ENCODE measurements around the gene CREB5. TPM values are rescaled to one million over a fixed set of nuclear protein-coding genes. Genes with fewer than 3 reads are reported as not detected.
"Not testable (repeated sequence)": the region's sequence is repeated elsewhere in the genome, so short reads cannot be mapped to it uniquely, and the experiment has no call there.

Gene CREB5
- total and polyA plus RNA-seq, 3 donors from 2014 or later, result 2.0 to 2.9 (median 2.9) TPM

GRCh38 chr7:28596245-28596935 lies 184.1 kb downstream of the CREB5 start:
- 76 to 82% methylated on average over 2 of the region's 2 CpGs for WGBS, 2 donors
- TF ChIP-seq POLR2A (IDR thresholded peaks at IDR 0.05), result no peak
- TF ChIP-seq, protein P1, sequence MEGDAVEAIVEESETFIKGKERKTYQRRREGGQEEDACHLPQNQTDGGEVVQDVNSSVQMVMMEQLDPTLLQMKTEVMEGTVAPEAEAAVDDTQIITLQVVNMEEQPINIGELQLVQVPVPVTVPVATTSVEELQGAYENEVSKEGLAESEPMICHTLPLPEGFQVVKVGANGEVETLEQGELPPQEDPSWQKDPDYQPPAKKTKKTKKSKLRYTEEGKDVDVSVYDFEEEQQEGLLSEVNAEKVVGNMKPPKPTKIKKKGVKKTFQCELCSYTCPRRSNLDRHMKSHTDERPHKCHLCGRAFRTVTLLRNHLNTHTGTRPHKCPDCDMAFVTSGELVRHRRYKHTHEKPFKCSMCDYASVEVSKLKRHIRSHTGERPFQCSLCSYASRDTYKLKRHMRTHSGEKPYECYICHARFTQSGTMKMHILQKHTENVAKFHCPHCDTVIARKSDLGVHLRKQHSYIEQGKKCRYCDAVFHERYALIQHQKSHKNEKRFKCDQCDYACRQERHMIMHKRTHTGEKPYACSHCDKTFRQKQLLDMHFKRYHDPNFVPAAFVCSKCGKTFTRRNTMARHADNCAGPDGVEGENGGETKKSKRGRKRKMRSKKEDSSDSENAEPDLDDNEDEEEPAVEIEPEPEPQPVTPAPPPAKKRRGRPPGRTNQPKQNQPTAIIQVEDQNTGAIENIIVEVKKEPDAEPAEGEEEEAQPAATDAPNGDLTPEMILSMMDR (IDR thresholded peaks at IDR 0.05), result no peak
- no peak for DNase-seq
- Histone ChIP-seq H3K4me1 (no peaks in the 10 kb centered on the region), H3K27ac (no peak overlapping the region), H3K4me3 (no peak overlapping the region), H3K27me3 (no peaks in the 10 kb centered on the region), H3K9me3 (no peaks in the 10 kb centered on the region), H3K36me3 (ENCODE audit: low read depth, missing control alignments) (no peaks in the 10 kb centered on the region)
- intact Hi-C loops (cut with DNase I; ENCODE audit: low total_unique reads), result no loop called here

DNA sequence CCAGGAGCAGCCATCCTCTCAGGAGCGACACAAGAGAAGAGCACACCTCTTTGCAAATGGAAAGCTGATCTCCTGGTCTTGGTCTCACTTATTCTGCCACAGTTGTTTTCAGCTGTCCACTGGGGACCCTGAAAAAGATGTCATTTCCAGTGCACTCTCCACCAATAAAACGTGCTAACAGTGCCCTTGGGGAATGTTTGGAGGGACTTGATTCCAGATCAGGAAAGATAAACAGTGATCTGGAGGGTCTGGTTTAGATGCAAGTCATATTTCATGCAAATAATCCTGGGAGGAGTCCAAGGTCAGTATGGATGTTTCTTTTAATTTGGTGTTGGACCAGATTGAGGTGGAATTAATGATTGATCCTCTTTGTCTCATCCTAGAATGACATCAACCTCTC lies 185.0 kb downstream of the CREB5 start:
- no peak for DNase-seq
- TF ChIP-seq POLR2A (IDR thresholded peaks at IDR 0.05), result no peak
- TF ChIP-seq, protein P1 (IDR thresholded peaks at IDR 0.05), result no peak
- no peak overlapping the region for H3K4me3 ChIP-seq
- H3K4me1 ChIP-seq, result no peaks in the 10 kb centered on the region
- intact Hi-C loops (cut with DNase I; ENCODE audit: low total_unique reads), result no loop called here
- no peaks in the 10 kb centered on the region for H3K27me3 ChIP-seq
- no peak overlapping the region for H3K27ac ChIP-seq
- H3K9me3 ChIP-seq, result no peaks in the 10 kb centered on the region
- WGBS, 2 donors, result 85 to 96% methylated on average over 2 of the region's 2 CpGs
- H3K36me3 ChIP-seq (ENCODE audit: low read depth, missing control alignments), result no peaks in the 10 kb centered on the region

DNA sequence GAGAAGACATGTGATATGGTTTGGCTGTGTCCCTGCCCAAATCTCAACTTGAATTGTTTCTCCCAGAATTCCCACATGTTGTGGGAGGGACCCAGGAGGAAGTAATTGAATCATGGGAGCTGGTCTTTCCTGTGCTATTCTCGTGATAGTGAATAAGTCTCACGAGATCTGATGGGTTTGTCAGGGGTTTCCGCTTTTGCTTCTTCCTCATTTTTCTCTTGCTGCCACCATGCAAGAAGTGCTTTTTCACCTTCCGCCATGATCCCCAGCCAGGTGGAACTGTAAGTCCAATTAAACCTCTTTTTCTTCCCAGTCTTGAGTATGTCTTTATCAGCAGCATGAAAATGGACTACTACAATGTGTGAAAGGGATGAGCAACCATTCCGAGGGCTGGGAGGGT lies 185.7 kb downstream of the CREB5 start:
- DNase-seq; H3K9me3 ChIP-seq; H3K27ac ChIP-seq; H3K36me3 ChIP-seq (ENCODE audit: low read depth, missing control alignments); H3K4me1 ChIP-seq; H3K27me3 ChIP-seq; H3K4me3 ChIP-seq; intact Hi-C loops (cut with DNase I; ENCODE audit: low total_unique reads): not testable (repeated sequence)
- WGBS, 2 donors, result 85 to 87% methylated on average over 5 of the region's 5 CpGs

DNA sequence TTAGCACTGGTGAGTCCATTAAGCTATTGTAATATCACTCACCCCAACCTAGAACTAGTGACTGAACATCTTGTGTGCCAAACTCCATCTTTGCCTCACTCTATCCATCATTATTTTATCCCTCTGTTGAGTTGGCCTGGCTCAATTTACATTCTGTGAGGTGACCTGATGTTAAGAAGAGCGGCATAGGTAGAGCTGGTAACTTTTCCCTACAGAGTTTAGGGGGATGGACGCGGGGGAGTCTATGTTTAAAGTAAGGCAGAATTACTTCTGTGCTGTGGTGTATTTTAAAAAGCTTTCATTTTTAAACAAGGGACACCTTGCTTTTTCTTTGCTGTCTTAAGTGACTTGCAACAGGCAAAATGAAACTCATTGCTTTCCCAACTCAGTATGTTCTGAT lies 186.3 kb downstream of the CREB5 start:
- intact Hi-C loops (cut with DNase I; ENCODE audit: low total_unique reads), result no loop called here
- WGBS, 2 donors, result 93% methylated on average over 3 of the region's 3 CpGs
- H3K4me3 ChIP-seq, result no peak overlapping the region
- no peaks in the 10 kb centered on the region for H3K36me3 ChIP-seq (ENCODE audit: low read depth, missing control alignments)
- H3K9me3 ChIP-seq, result no peaks in the 10 kb centered on the region
- TF ChIP-seq POLR2A (IDR thresholded peaks at IDR 0.05), result no peak
- TF ChIP-seq, protein P1 (IDR thresholded peaks at IDR 0.05), result no peak
- no peaks in the 10 kb centered on the region for H3K27me3 ChIP-seq
- DNase-seq, result no peak
- H3K27ac ChIP-seq, result no peak overlapping the region
- H3K4me1 ChIP-seq, result no peaks in the 10 kb centered on the region

DNA sequence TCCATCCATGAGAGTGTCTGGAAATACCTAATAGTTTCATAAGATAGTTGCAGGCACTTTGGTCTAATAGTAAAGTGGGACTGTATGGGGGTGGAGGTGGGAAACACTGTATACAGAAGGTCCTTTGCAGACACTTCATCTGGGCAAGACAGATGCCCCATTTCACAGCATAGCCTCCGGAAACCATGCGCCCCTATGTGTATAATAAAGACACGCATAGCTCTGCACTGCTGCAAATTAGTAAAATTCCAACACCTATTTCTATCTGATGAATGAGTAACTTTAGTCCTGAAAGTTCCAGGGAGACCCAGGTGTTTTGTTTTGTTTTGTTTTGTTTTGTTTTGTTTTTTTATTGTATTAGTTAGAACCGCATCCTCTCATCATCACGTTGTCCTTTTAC lies 187.1 kb downstream of the CREB5 start:
- TF ChIP-seq POLR2A (IDR thresholded peaks at IDR 0.05), result no peak
- Histone ChIP-seq H3K36me3 (ENCODE audit: low read depth, missing control alignments) (no peaks in the 10 kb centered on the region), H3K4me1 (no peaks in the 10 kb centered on the region), H3K27me3 (no peaks in the 10 kb centered on the region), H3K9me3 (no peaks in the 10 kb centered on the region), H3K4me3 (no peak overlapping the region), H3K27ac (no peak overlapping the region)
- intact Hi-C loops (cut with DNase I; ENCODE audit: low total_unique reads), result no loop called here
- no peak for DNase-seq
- WGBS, 2 donors, result 86 to 89% methylated on average over 5 of the region's 5 CpGs

DNA sequence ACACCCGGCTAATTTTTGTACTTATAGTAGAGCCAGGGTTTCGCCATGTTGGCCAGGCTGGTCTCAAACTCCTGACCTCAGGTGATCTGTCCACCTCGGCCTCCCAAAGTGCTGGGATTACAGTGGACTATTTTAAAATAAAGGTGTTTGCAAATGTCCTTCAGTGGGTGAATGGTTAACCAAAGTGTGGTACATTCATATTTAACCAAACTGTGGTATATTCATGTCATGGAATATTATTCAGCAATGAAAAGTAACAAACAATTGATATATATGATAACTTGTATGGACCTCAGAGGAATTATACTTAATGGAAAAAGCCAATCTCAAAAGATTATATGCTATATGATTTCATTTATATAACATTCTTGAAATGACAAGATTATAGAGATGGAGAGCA lies 190.0 kb downstream of the CREB5 start:
- no peaks in the 10 kb centered on the region for H3K27me3 ChIP-seq
- WGBS, 2 donors, result 89 to 96% methylated on average over 3 of the region's 3 CpGs
- no peak for TF ChIP-seq POLR2A (IDR thresholded peaks at IDR 0.05)
- intact Hi-C loops (cut with DNase I; ENCODE audit: low total_unique reads), result no loop called here
- no peak overlapping the region for H3K27ac ChIP-seq
- H3K9me3 ChIP-seq, result no peaks in the 10 kb centered on the region
- DNase-seq, result no peak
- H3K4me1 ChIP-seq, result no peaks in the 10 kb centered on the region
- H3K36me3 ChIP-seq (ENCODE audit: low read depth, missing control alignments), result no peaks in the 10 kb centered on the region
- no peak overlapping the region for H3K4me3 ChIP-seq
